ENCODE data around the gene EFHC2.

DNA sequence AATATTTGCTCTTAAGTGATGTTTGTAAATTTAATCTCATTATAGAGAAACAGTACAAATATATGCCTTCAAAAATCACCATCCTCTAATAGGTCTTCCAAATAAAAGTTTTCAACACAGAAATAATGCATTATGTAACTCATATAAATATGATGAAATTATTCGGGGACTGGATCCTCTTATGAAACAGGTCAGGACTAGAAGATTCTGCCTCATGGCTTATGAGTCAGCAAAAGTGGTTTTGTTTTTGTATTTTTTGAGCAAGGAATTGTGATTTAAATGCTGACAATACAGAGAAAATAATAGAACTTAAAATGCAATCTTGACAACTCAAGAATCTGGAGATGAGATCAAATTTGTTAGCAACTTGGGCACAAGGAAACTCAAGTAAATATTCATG is 190.6 kb downstream of the EFHC2 start:
- TF ChIP-seq, protein P1, sequence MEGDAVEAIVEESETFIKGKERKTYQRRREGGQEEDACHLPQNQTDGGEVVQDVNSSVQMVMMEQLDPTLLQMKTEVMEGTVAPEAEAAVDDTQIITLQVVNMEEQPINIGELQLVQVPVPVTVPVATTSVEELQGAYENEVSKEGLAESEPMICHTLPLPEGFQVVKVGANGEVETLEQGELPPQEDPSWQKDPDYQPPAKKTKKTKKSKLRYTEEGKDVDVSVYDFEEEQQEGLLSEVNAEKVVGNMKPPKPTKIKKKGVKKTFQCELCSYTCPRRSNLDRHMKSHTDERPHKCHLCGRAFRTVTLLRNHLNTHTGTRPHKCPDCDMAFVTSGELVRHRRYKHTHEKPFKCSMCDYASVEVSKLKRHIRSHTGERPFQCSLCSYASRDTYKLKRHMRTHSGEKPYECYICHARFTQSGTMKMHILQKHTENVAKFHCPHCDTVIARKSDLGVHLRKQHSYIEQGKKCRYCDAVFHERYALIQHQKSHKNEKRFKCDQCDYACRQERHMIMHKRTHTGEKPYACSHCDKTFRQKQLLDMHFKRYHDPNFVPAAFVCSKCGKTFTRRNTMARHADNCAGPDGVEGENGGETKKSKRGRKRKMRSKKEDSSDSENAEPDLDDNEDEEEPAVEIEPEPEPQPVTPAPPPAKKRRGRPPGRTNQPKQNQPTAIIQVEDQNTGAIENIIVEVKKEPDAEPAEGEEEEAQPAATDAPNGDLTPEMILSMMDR (IDR thresholded peaks at IDR 0.05 in 8 of 11, conservative IDR thresholded peaks at IDR 0.05 in 3 of 11), result no peak
- no peak for TF ChIP-seq POLR2AphosphoS5 (IDR thresholded peaks at IDR 0.05)
- no peak for TF ChIP-seq POLR2A (IDR thresholded peaks at IDR 0.05)
